H1 (cell line): Measurements from ENCODE around the gene ARHGAP6. TPM values are rescaled to one million over a fixed set of nuclear protein-coding genes. Genes with fewer than 3 reads are reported as not detected.

Source experiments
- CTCF ChIA-PET: fragments of 300-600 bp; sonication (Branson Sonifier 250); formaldehyde crosslinking; loops from one replicate; lab custom pipeline; 2021; ENCODE audit not compliant: partially characterized antibody; lab: Charles Lee
- POLR2A ChIA-PET: fragments of 300-600 bp; sonication (Branson Sonifier 250); formaldehyde crosslinking; loops from one replicate; lab custom pipeline; 2021; ENCODE audit warnings: inconsistent platforms; ENCODE audit not compliant: partially characterized antibody; lab: Charles Lee
- DNase-seq, 2 experiments: peaks; one replicate each; pipeline versions ENCODE4 v3.0.0 to v3.0.0-alpha.2; 2010 to 2022; ENCODE audit warnings: low spot score in 2 of 2, low read depth in 1 of 2, mixed read lengths in 1 of 2
- FAIRE-seq: peaks from 2 replicates; lab custom pipeline; 2011; peaks lifted over from hg19 to GRCh38; lab: Jason Lieb, UNC
- H2AFZ ChIP-seq: 2 replicates; pipeline ENCODE4 v1.8.1; 2012; ENCODE audit warnings: low read length, inconsistent platforms
- H2AK5ac ChIP-seq: 2 replicates; pipeline ENCODE4 v1.6.1; 2013; ENCODE audit warnings: low read depth, low read length
- H2BK120ac ChIP-seq: replicated peaks from 2 replicates; pipeline ENCODE3; 2013; ENCODE audit warnings: low read depth, low read length, inconsistent platforms
- H2BK12ac ChIP-seq: 2 replicates; pipeline ENCODE4 v1.6.1; 2013; ENCODE audit warnings: low read depth, low read length
- H2BK15ac ChIP-seq: 2 replicates; pipeline ENCODE4 v1.6.1; 2013; ENCODE audit warnings: low read length
- H2BK20ac ChIP-seq: 2 replicates; pipeline ENCODE4 v1.6.1; 2013; ENCODE audit warnings: low read length
- H2BK5ac ChIP-seq: 2 replicates; pipeline ENCODE4 v1.6.1; 2013; ENCODE audit warnings: low read depth, low read length
- H3K14ac ChIP-seq: 2 replicates; pipeline ENCODE4 v1.6.1; 2013; ENCODE audit warnings: inconsistent platforms; ENCODE audit not compliant: insufficient read length
- H3K18ac ChIP-seq: 2 replicates; pipeline ENCODE4 v1.6.1; 2013; ENCODE audit warnings: low read length; ENCODE audit errors: extremely low read depth
- H3K23ac ChIP-seq: 2 replicates; pipeline ENCODE4 v1.6.1; 2013; ENCODE audit warnings: inconsistent platforms; ENCODE audit not compliant: insufficient read length
- H3K23me2 ChIP-seq: 2 replicates; pipeline ENCODE4 v1.6.1; 2013; ENCODE audit warnings: low read depth, low read length
- H3K27ac ChIP-seq: 2 replicates; pipeline ENCODE4 v1.6.1; 2011; ENCODE audit warnings: low read depth, low read length, inconsistent platforms
- H3K27me3 ChIP-seq, 4 experiments: replicated peaks in 1 of 4; 1 replicate in 1 of 4; 2 replicates in 3 of 4; pipeline versions ENCODE4 v1.6.1 to v1.8.1; 2011 to 2013; ENCODE audit warnings: low read length in 3 of 4, mild to moderate bottlenecking in 3 of 4, inconsistent platforms in 2 of 4, mixed read lengths in 2 of 4, moderate library complexity in 1 of 4; ENCODE audit not compliant: control insufficient read depth in 3 of 4, insufficient read depth in 3 of 4; ENCODE audit errors: extremely low read depth in 1 of 4
- H3K36me3 ChIP-seq, 4 experiments: 2 replicates each; pipeline versions ENCODE4 v1.6.1 to v1.8.1; 2011 to 2013; ENCODE audit warnings: mild to moderate bottlenecking in 4 of 4, low read length in 3 of 4, moderate library complexity in 2 of 4, control low read depth in 1 of 4, inconsistent platforms in 1 of 4; ENCODE audit not compliant: insufficient read depth in 4 of 4, control insufficient read depth in 2 of 4
- H3K4ac ChIP-seq: replicated peaks from 2 replicates; pipeline ENCODE3; 2013; ENCODE audit warnings: low read length, low read depth, mixed read lengths, inconsistent platforms; ENCODE audit not compliant: insufficient read length
- H3K4me1 ChIP-seq, 4 experiments: replicated peaks in 1 of 4; 1 replicate in 1 of 4; 2 replicates in 3 of 4; pipeline versions ENCODE4 v1.6.1 to v1.8.1; 2011 to 2013; ENCODE audit warnings: low read length in 3 of 4, inconsistent platforms in 2 of 4, mixed read lengths in 1 of 4; ENCODE audit not compliant: insufficient read depth in 4 of 4, control insufficient read depth in 3 of 4
- H3K4me2 ChIP-seq, 2 experiments: 2 replicates each; pipeline versions ENCODE4 v1.6.1 to v1.8.1; 2011 to 2013; ENCODE audit warnings: low read depth in 2 of 2, low read length in 2 of 2, control low read depth in 1 of 2, inconsistent platforms in 1 of 2, mild to moderate bottlenecking in 1 of 2; ENCODE audit not compliant: insufficient read depth in 1 of 2
- H3K4me3 ChIP-seq, 4 experiments: fragments of 200-600, 300-600 bp in 1 of 4; sonication (generic), shearing (Covaris generic), sonication (Bioruptor Twin) in 1 of 4; 2 replicates each; pipeline versions ENCODE4 v1.5.1 to v1.8.1; 2011 to 2016; ENCODE audit warnings: low read length in 4 of 4, low read depth in 3 of 4, control low read depth in 2 of 4, inconsistent platforms in 2 of 4, mild to moderate bottlenecking in 2 of 4, mixed read lengths in 1 of 4, moderate library complexity in 1 of 4; ENCODE audit not compliant: insufficient read depth in 2 of 4; ENCODE audit errors: extremely low read depth in 1 of 4
- H3K56ac ChIP-seq: replicated peaks from 2 replicates; pipeline ENCODE3; 2013; ENCODE audit warnings: low read depth, mild to moderate bottlenecking, mixed read lengths, low read length, inconsistent platforms; ENCODE audit not compliant: insufficient read length
- H3K79me1 ChIP-seq: 2 replicates; pipeline ENCODE4 v1.6.1; 2013; ENCODE audit warnings: low read depth, low read length, control low read depth
- H3K79me2 ChIP-seq, 2 experiments: 2 replicates each; pipeline versions ENCODE4 v1.6.1 to v1.8.1; 2012 to 2013; ENCODE audit warnings: low read length in 2 of 2, mild to moderate bottlenecking in 2 of 2, inconsistent platforms in 1 of 2; ENCODE audit not compliant: insufficient read depth in 2 of 2, control insufficient read depth in 1 of 2
- H3K9ac ChIP-seq, 4 experiments: replicated peaks in 1 of 4; 1 replicate in 1 of 4; 2 replicates in 3 of 4; pipeline versions ENCODE4 v1.6.1 to v1.8.1; 2011 to 2013; ENCODE audit warnings: low read depth in 3 of 4, low read length in 3 of 4, control low read depth in 2 of 4, mild to moderate bottlenecking in 2 of 4, moderate library complexity in 2 of 4, inconsistent platforms in 1 of 4; ENCODE audit errors: extremely low read depth in 1 of 4
- H3K9me3 ChIP-seq, 2 experiments: 2 replicates each; pipeline versions ENCODE4 v1.6.1 to v1.8.1; 2012 to 2013; ENCODE audit warnings: mild to moderate bottlenecking in 2 of 2, moderate library complexity in 2 of 2, control low read depth in 1 of 2, inconsistent platforms in 1 of 2, low read depth in 1 of 2, low read length in 1 of 2, mixed read lengths in 1 of 2; ENCODE audit not compliant: insufficient read depth in 2 of 2
- H4K20me1 ChIP-seq, 2 experiments: replicated peaks in 1 of 2; 2 replicates each; pipeline versions ENCODE3 to v1.8.1; 2011 to 2013; ENCODE audit warnings: inconsistent platforms in 2 of 2, low read length in 2 of 2, mild to moderate bottlenecking in 1 of 2; ENCODE audit not compliant: insufficient read depth in 2 of 2, control insufficient read depth in 1 of 2
- H4K5ac ChIP-seq: 2 replicates; pipeline ENCODE4 v1.6.1; 2013; ENCODE audit warnings: low read length, low read depth, mixed read lengths, inconsistent platforms; ENCODE audit not compliant: insufficient read length
- H4K8ac ChIP-seq: 2 replicates; pipeline ENCODE4 v1.8.0; 2013; ENCODE audit warnings: mild to moderate bottlenecking, moderate library complexity, low read length, inconsistent platforms; ENCODE audit not compliant: insufficient read depth; ENCODE audit errors: extremely low read depth
- H4K91ac ChIP-seq: replicated peaks from 2 replicates; pipeline ENCODE3; 2013; ENCODE audit warnings: low read length, mixed read lengths, inconsistent platforms; ENCODE audit not compliant: insufficient read length
- BACH1 ChIP-seq: IDR thresholded peaks from 2 replicates; pipeline ENCODE4 v1.6.1; 2012; ENCODE audit warnings: low read length, improper control_type of control experiment
- CBX5 ChIP-seq: fragments of 300-800, 300-1000 bp; sonication (generic); IDR thresholded peaks from 2 replicates; pipeline ENCODE4 v1.7.1; 2016; ENCODE audit warnings: antibody characterized with exemption, low read length, low read depth
- CEBPB ChIP-seq: IDR thresholded peaks from 2 replicates; pipeline ENCODE4 v1.6.1; 2012; ENCODE audit warnings: low read depth, low read length
- CHD1 ChIP-seq: IDR thresholded peaks from 2 replicates; pipeline ENCODE4 v1.6.1; 2012; ENCODE audit warnings: low read depth, low read length, improper control_type of control experiment
- EP300 ChIP-seq, 2 experiments: IDR thresholded peaks; 1 replicate in 1 of 2; 2 replicates in 1 of 2; pipeline ENCODE4 v1.6.1; 2011 to 2012; ENCODE audit warnings: low read depth in 2 of 2, low read length in 2 of 2, mild to moderate bottlenecking in 2 of 2, borderline replicate concordance in 1 of 2, inconsistent platforms in 1 of 2, moderate library complexity in 1 of 2
- EZH2 ChIP-seq: fragments of 200-600 bp; sonication (generic); IDR thresholded peaks from 2 replicates; pipeline ENCODE4 v1.7.1; 2012; ENCODE audit warnings: low read depth, mild to moderate bottlenecking, moderate library complexity, low read length, inconsistent platforms; ENCODE audit not compliant: severe bottlenecking
- GTF2F1 ChIP-seq: IDR thresholded peaks from 2 replicates; pipeline ENCODE4 v1.6.1; 2012; ENCODE audit warnings: low read depth, low read length, improper control_type of control experiment, borderline replicate concordance
- KDM5A ChIP-seq: fragments of 200-600 bp; IDR thresholded peaks from 2 replicates; pipeline ENCODE4 v1.7.1; 2012; ENCODE audit warnings: mild to moderate bottlenecking, low read length, inconsistent platforms, mixed read lengths
- POLR2A ChIP-seq, 2 experiments: IDR thresholded peaks; 1 replicate in 1 of 2; 2 replicates in 1 of 2; pipeline ENCODE4 v1.6.1; 2011; ENCODE audit warnings: low read depth in 2 of 2, low read length in 2 of 2, mild to moderate bottlenecking in 2 of 2; ENCODE audit errors: control extremely low read depth in 1 of 2
- POU5F1 ChIP-seq: IDR thresholded peaks from 2 replicates; pipeline ENCODE4 v1.6.1; 2011; ENCODE audit warnings: low read depth, mild to moderate bottlenecking, low read length, moderate library complexity
- RAD21 ChIP-seq, 2 experiments: IDR thresholded peaks in 1 of 2; conservative IDR thresholded peaks in 1 of 2; 2 replicates each; pipeline ENCODE4 v1.6.1; 2011; ENCODE audit warnings: low read depth in 2 of 2, low read length in 2 of 2, improper control_type of control experiment in 1 of 2, inconsistent platforms in 1 of 2, mild to moderate bottlenecking in 1 of 2, moderate library complexity in 1 of 2
- SIRT6 ChIP-seq: IDR thresholded peaks from one replicate; pipeline ENCODE4 v1.7.1; 2012; ENCODE audit warnings: low read length, inconsistent platforms
- SP2 ChIP-seq: IDR thresholded peaks from 2 replicates; pipeline ENCODE4 v1.6.1; 2012; ENCODE audit warnings: mild to moderate bottlenecking, low read length, inconsistent platforms
- SP4 ChIP-seq: IDR thresholded peaks from 2 replicates; pipeline ENCODE4 v1.6.1; 2012; ENCODE audit warnings: low read length, inconsistent platforms
- TBP ChIP-seq: IDR thresholded peaks from 2 replicates; pipeline ENCODE4 v1.6.1; 2011; ENCODE audit warnings: low read depth, low read length, improper control_type of control experiment
- TCF12 ChIP-seq: IDR thresholded peaks from 2 replicates; pipeline ENCODE4 v1.6.1; 2011; ENCODE audit warnings: low read depth, mild to moderate bottlenecking, low read length
- WGBS, 2 experiments: shearing (Covaris generic) in 1 of 2; methylation state at CpG; one replicate each; pipeline versions ENCODE4 v1.1.6 to v1.1.7; 2013 to 2015; ENCODE audit warnings: low lambda C conversion rate in 2 of 2, mixed read lengths in 2 of 2, inconsistent platforms in 1 of 2, low coverage in 1 of 2, missing lambda C conversion rate in 1 of 2; ENCODE audit not compliant: insufficient replicate concordance in 2 of 2, insufficient coverage in 1 of 2, insufficient read length in 1 of 2; ENCODE audit errors: extremely low coverage in 1 of 2, missing lambda C conversion rate in 1 of 2; 5-methylcytosine and 5-hydroxymethylcytosine counted together
- polyA plus RNA-seq, 7 experiments: library from polyadenylated mRNA; depleted of rRNA in 3 of 7; stranded (reverse) in 5 of 7; unstranded in 2 of 7; fragments of >200 nt in 5 of 7; fragments of 200-250 nt in 2 of 7; gene quantifications; 1 replicate in 5 of 7; 2 replicates in 1 of 7; 4 replicates in 1 of 7; pipeline versions ENCODE4 v1.2.1 to v1.2.3, GENCODE V29; 2011 to 2013; ENCODE audit warnings: missing spikeins in 2 of 7, mixed read lengths in 2 of 7
- total RNA-seq: library from RNA; stranded (reverse); fragmentation: NEBNext Ultra II Directional; extraction: Animal tissue kit (Norgen Biotek cat#: 25700); gene quantifications from 2 replicates; pipeline ENCODE4 v1.2.1, GENCODE V29; 2021

ARHGAP6 gene
- total and polyA plus RNA-seq, 2 of the 8 experiments (the other 6 are each of a cell fraction or from before 2014, with no cell fraction given), result 0.35 to 0.82 TPM

DNA sequence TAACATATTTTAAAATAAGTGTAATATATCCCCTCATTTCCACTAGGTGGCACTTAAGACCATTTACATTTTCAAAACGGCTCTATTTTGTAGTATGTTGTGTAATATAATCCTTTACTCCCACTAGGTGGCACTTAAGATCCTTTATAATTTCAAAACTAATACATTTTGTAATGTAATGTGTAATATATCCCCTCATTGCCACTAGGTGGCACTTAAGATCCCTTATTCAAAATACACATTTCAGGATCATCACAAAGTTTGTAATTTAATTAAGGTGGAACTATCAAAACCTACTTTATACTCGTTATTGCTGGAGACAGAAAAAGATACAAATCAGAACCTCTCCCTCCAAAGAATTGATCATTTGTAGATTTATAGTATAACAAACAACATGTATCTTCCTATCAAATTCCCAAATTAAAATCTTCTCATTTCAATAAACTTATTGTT lies 132.5 kb downstream of the ARHGAP6 start:
- Histone ChIP-seq H2AK5ac (no peak overlapping the region), H2BK5ac (no peak overlapping the region), H3K79me2 (no peaks in the 10 kb centered on the region), H3K4ac (no peak overlapping the region), H3K9ac (no peak overlapping the region), H4K5ac (no peak overlapping the region), H3K23ac (no peak overlapping the region), H3K79me1 (no peaks in the 10 kb centered on the region), H4K20me1 (no peaks in the 10 kb centered on the region), H2AFZ (no peak overlapping the region), H4K91ac (no peak overlapping the region), H3K9me3 (no peaks in the 10 kb centered on the region), H2BK120ac (no peak overlapping the region), H3K23me2 (no peaks in the 10 kb centered on the region), H3K4me1 (no peaks in the 10 kb centered on the region), H2BK15ac (no peak overlapping the region), H3K27me3 (no peaks in the 10 kb centered on the region), H3K4me3 (no peak overlapping the region), H2BK20ac (no peak overlapping the region), H3K4me2 (no peak overlapping the region), H3K27ac (no peak overlapping the region), H4K8ac (no peak overlapping the region), H2BK12ac (no peak overlapping the region), H3K14ac (no peak overlapping the region), H3K18ac (no peak overlapping the region), H3K56ac (no peak overlapping the region), H3K36me3 (no peaks in the 10 kb centered on the region)
- 11% methylated on average over 2 of the region's 2 CpGs; no CpG with 5 or more reads in 1 of the 2 experiments for whole genome bisulfite sequencing, 2 experiments
- ChIA-PET POLR2A (no interaction called here), CTCF (interaction anchor here (0.7 kb wide), 1 partner anchor 122 kb away, joined by 3 read pairs; no protein-coding TSS in a partner anchor)
- FAIRE-seq (peak; percentile 45), DNase-seq (no peak)
- TF ChIP-seq KDM5A (no peak), SP2 (no peak), EZH2 (no peak), CHD1 (no peak), EP300 (IDR thresholded peaks at IDR 0.05; ENCODE audit: borderline replicate concordance in 1 of 2, low read depth in 2 of 2, low read length in 2 of 2) (no peak), GTF2F1 (no peak), TBP (no peak), POU5F1 (no peak), SIRT6 (no peak), TCF12 (no peak), CEBPB (peak; percentile 73), SP4 (no peak), RAD21 (IDR thresholded peaks at IDR 0.05 in 1 of 2, conservative IDR thresholded peaks at IDR 0.05 in 1 of 2; ENCODE audit: low read depth in 2 of 2, low read length in 2 of 2) (peak in 1 of 2 experiments; percentile 49), BACH1 (no peak), CBX5 (no peak), POLR2A (IDR thresholded peaks at IDR 0.05; ENCODE audit: control extremely low read depth in 1 of 2, low read depth in 2 of 2, low read length in 2 of 2) (no peak)
